Activated CD8-positive, alpha-beta memory T cell treated with anti-CD3 and anti-CD28 coated beads, Interleukin-2, amount 50 U/mL, for 1 hour (primary cell): ENCODE results near the gene MAPK10.
"Not testable (repeated sequence)": the region's sequence is repeated elsewhere in the genome, so short reads cannot be mapped to it uniquely, and the experiment has no call there.

Experiments
- DNase-seq: peaks from one replicate; pipeline ENCODE4 v3.0.0-alpha.2; 2020; ENCODE audit errors: extremely low read depth

The MAPK10 gene

GRCh38 chr4:86338989-86339388, 20.9 kb downstream of the MAPK10 start:
- DNase-seq, result no peak

- no peak for DNase-seq
Measured at GRCh38 chr4:86338521-86338920, 21.3 kb downstream of the MAPK10 start.

- DNase-seq, result no peak
Measured at GRCh38 chr4:86334020-86334750, 25.7 kb downstream of the MAPK10 start.

GRCh38 chr4:86333236-86333635, 26.6 kb downstream of the MAPK10 start:
- DNase-seq, result no peak

GRCh38 chr4:86330961-86331742, 28.7 kb downstream of the MAPK10 start:
- no peak for DNase-seq

- not testable (repeated sequence) for DNase-seq
Measured at GRCh38 chr4:86330411-86330810, 29.4 kb downstream of the MAPK10 start.

GRCh38 chr4:86329431-86329830, 30.4 kb downstream of the MAPK10 start:
- no peak for DNase-seq

- no peak for DNase-seq
Measured at GRCh38 chr4:86326400-86326799, 33.5 kb downstream of the MAPK10 start.

GRCh38 chr4:86319390-86319789, 40.5 kb downstream of the MAPK10 start:
- no peak for DNase-seq

- no peak for DNase-seq
Measured at GRCh38 chr4:86315579-86315978, 44.3 kb downstream of the MAPK10 start.

GRCh38 chr4:86313656-86314055, 46.2 kb downstream of the MAPK10 start:
- DNase-seq, result no peak

GRCh38 chr4:86307432-86307831, 52.4 kb downstream of the MAPK10 start:
- DNase-seq, result no peak

- DNase-seq, result no peak
Measured at GRCh38 chr4:86306816-86307215, 53.0 kb downstream of the MAPK10 start.

- DNase-seq, result no peak
Measured at GRCh38 chr4:86302830-86303229, 57.0 kb downstream of the MAPK10 start.

- no peak for DNase-seq
Measured at GRCh38 chr4:86302251-86302650, 57.6 kb downstream of the MAPK10 start.

- no peak for DNase-seq
Measured at GRCh38 chr4:86300516-86300915, 59.3 kb downstream of the MAPK10 start.

GRCh38 chr4:86296865-86297264, 63.0 kb downstream of the MAPK10 start:
- DNase-seq, result no peak

GRCh38 chr4:86294883-86295282, 65.0 kb downstream of the MAPK10 start:
- no peak for DNase-seq

- DNase-seq, result no peak
Measured at GRCh38 chr4:86291180-86291579, 68.7 kb downstream of the MAPK10 start.

- DNase-seq, result no peak
Measured at GRCh38 chr4:86286726-86287125, 73.1 kb downstream of the MAPK10 start.

GRCh38 chr4:86283371-86283770, 76.5 kb downstream of the MAPK10 start:
- no peak for DNase-seq

- DNase-seq, result no peak
Measured at GRCh38 chr4:86280246-86280645, 79.6 kb downstream of the MAPK10 start.

GRCh38 chr4:86279293-86279960, 80.4 kb downstream of the MAPK10 start:
- DNase-seq, result no peak
